GM21786 (cell line): ENCODE data around the gene GFRA1.

ENCODE experiments used
- ATAC-seq: cut with Tn5 transposase; IDR thresholded peaks from one replicate; pipeline ENCODE4 v1.9.1; 2021; ENCODE audit not compliant: unreplicated experiment

GFRA1 gene

GRCh38 chr10:116104210-116104932 lies 168.6 kb downstream of the GFRA1 start:
- no peak for ATAC-seq

GRCh38 chr10:116103668-116104067 lies 169.3 kb downstream of the GFRA1 start:
- no peak for ATAC-seq

- no peak for ATAC-seq
Observed at GRCh38 chr10:116101616-116102315, 171.2 kb downstream of the GFRA1 start.

GRCh38 chr10:116100984-116101383 lies 172.0 kb downstream of the GFRA1 start:
- ATAC-seq = no peak

- no peak for ATAC-seq
Observed at GRCh38 chr10:116099023-116099420, 174.0 kb downstream of the GFRA1 start.

GRCh38 chr10:116098411-116099022 lies 174.5 kb downstream of the GFRA1 start:
- ATAC-seq = no peak

GRCh38 chr10:116097239-116097784 lies 175.7 kb downstream of the GFRA1 start:
- no peak for ATAC-seq

- no peak for ATAC-seq
Observed at GRCh38 chr10:116096526-116096925, 176.5 kb downstream of the GFRA1 start.

- ATAC-seq = no peak
Observed at GRCh38 chr10:116094356-116094755, 178.7 kb downstream of the GFRA1 start.

- ATAC-seq = no peak
Observed at GRCh38 chr10:116093031-116093430, 180.0 kb downstream of the GFRA1 start.

GRCh38 chr10:116088985-116089384 lies 184.0 kb downstream of the GFRA1 start:
- ATAC-seq = no peak

- ATAC-seq = no peak
Observed at GRCh38 chr10:116085323-116085722, 187.7 kb downstream of the GFRA1 start.

GRCh38 chr10:116084161-116084560 lies 188.8 kb downstream of the GFRA1 start:
- ATAC-seq = no peak

- no peak for ATAC-seq
Observed at GRCh38 chr10:116083226-116083762, 189.7 kb downstream of the GFRA1 start.

- no peak for ATAC-seq
Observed at GRCh38 chr10:116082762-116083161, 190.2 kb downstream of the GFRA1 start.

GRCh38 chr10:116082206-116082605 lies 190.8 kb downstream of the GFRA1 start:
- no peak for ATAC-seq

GRCh38 chr10:116080553-116080952 lies 192.5 kb downstream of the GFRA1 start:
- no peak for ATAC-seq

- ATAC-seq = no peak
Observed at GRCh38 chr10:116079355-116079754, 193.7 kb downstream of the GFRA1 start.

- ATAC-seq = no peak
Observed at GRCh38 chr10:116076621-116077020, 196.4 kb downstream of the GFRA1 start.

GRCh38 chr10:116073510-116073909 lies 199.5 kb downstream of the GFRA1 start:
- no peak for ATAC-seq

GRCh38 chr10:116073001-116073400 lies 200.0 kb downstream of the GFRA1 start:
- ATAC-seq = no peak
